Astrocyte of the hippocampus (primary cell): ENCODE results near the gene CLNK.

Source experiments
- DNase-seq: peaks from one replicate; pipeline ENCODE4 v3.0.0; 2011; ENCODE audit warnings: low read depth, low spot score

CLNK gene

GRCh38 chr4:10506077-10506476, 178.5 kb downstream of the CLNK start:
- no peak for DNase-seq

GRCh38 chr4:10504570-10505179, 179.9 kb downstream of the CLNK start:
- DNase-seq, result no peak

- DNase-seq, result no peak
Measured at GRCh38 chr4:10502717-10503116, 181.9 kb downstream of the CLNK start.

- peak; percentile 35 for DNase-seq
Measured at GRCh38 chr4:10500776-10501175, 183.8 kb downstream of the CLNK start.

- DNase-seq, result no peak
Measured at GRCh38 chr4:10496200-10496599, 188.4 kb downstream of the CLNK start.

GRCh38 chr4:10495651-10496050, 188.9 kb downstream of the CLNK start:
- DNase-seq, result no peak

GRCh38 chr4:10492464-10492863, 192.1 kb downstream of the CLNK start:
- no peak for DNase-seq

- DNase-seq, result no peak
Measured at GRCh38 chr4:10491401-10491800, 193.2 kb downstream of the CLNK start.

- DNase-seq, result no peak
Measured at GRCh38 chr4:10490996-10491395, 193.6 kb downstream of the CLNK start.

GRCh38 chr4:10482913-10483312, 201.7 kb downstream of the CLNK start:
- no peak for DNase-seq

- no peak for DNase-seq
Measured at GRCh38 chr4:10480616-10481015, 204.0 kb downstream of the CLNK start.

GRCh38 chr4:10478621-10479020, 205.9 kb downstream of the CLNK start:
- DNase-seq, result no peak

GRCh38 chr4:10470505-10470904, 214.1 kb downstream of the CLNK start:
- DNase-seq, result no peak

- no peak for DNase-seq
Measured at GRCh38 chr4:10466161-10466560, 218.4 kb downstream of the CLNK start.

GRCh38 chr4:10462876-10463275, 221.7 kb downstream of the CLNK start:
- DNase-seq, result no peak

GRCh38 chr4:10461850-10462400, 222.6 kb downstream of the CLNK start:
- DNase-seq, result no peak

GRCh38 chr4:10461091-10461849, 223.3 kb downstream of the CLNK start:
- DNase-seq, result peak; percentile 87

- no peak for DNase-seq
Measured at GRCh38 chr4:10460313-10461047, 224.1 kb downstream of the CLNK start.

GRCh38 chr4:10459305-10459704, 225.3 kb downstream of the CLNK start:
- DNase-seq, result no peak

- DNase-seq, result no peak
Measured at GRCh38 chr4:10458177-10458576, 226.4 kb downstream of the CLNK start.

- DNase-seq, result peak; percentile 88
Measured at GRCh38 chr4:10457255-10457801, 227.2 kb downstream of the CLNK start, which contains the start of gene ZNF518B. ZNF518B (minus strand) TSS chr4:10457426; CDS start chr4:10446328, 11,098 bp downstream.
